NCI-H146 treated with DMSO at 0.1 percent for 48 hours (cell line): Measurements from ENCODE around the gene PITPNC1.
A peak's percentile ranks its signal among the peaks of the same experiment; 100 is the strongest.
"Not testable (repeated sequence)": the region's sequence is repeated elsewhere in the genome, so short reads cannot be mapped to it uniquely, and the experiment has no call there.

Experiments used
- DNase-seq: peaks from one replicate; lab custom pipeline; 2025; ENCODE audit not compliant: unreplicated experiment; lab: John Stamatoyannopoulos, UW

PITPNC1 gene

GRCh38 chr17:67366193-67367157, 10.6 kb upstream of the PITPNC1 start, which contains the start of gene PSMD12:
TSS of gene PSMD12 (minus strand) at chr17:67366577. CDS start at chr17:67366519, 58 bp downstream.
- DNase-seq = peak; percentile 74

GRCh38 chr17:67369676-67370075, 7.4 kb upstream of the PITPNC1 start:
- no peak for DNase-seq

GRCh38 chr17:67372751-67373150, 4.3 kb upstream of the PITPNC1 start:
- no peak for DNase-seq

GRCh38 chr17:67374329-67375053, 2.6 kb upstream of the PITPNC1 start:
- DNase-seq = peak; percentile 66

GRCh38 chr17:67375054-67375427, 2.0 kb upstream of the PITPNC1 start:
- no peak for DNase-seq

- DNase-seq = no peak
These were observed 1.4 kb upstream of the PITPNC1 start for GRCh38 chr17:67375716-67376115.

- DNase-seq = no peak
These were observed 705 bp upstream of the PITPNC1 start for GRCh38 chr17:67376415-67376736.

GRCh38 chr17:67377488-67378453, 690 bp downstream of the PITPNC1 start:
- peak; percentile 29 for DNase-seq

GRCh38 chr17:67378454-67379250, 1.6 kb downstream of the PITPNC1 start:
- peak; percentile 69 for DNase-seq

- DNase-seq = no peak
These were observed 2.2 kb downstream of the PITPNC1 start for GRCh38 chr17:67379251-67379630.

- no peak for DNase-seq
These were observed 4.8 kb downstream of the PITPNC1 start for GRCh38 chr17:67381929-67382257.

GRCh38 chr17:67385122-67385988, 8.3 kb downstream of the PITPNC1 start:
- DNase-seq = no peak

- DNase-seq = peak; percentile 24
These were observed 10.0 kb downstream of the PITPNC1 start for GRCh38 chr17:67386965-67387551.

- DNase-seq = not testable (repeated sequence)
These were observed 11.5 kb downstream of the PITPNC1 start for GRCh38 chr17:67388536-67388935.

- no peak for DNase-seq
These were observed 11.9 kb downstream of the PITPNC1 start for GRCh38 chr17:67388986-67389385.

GRCh38 chr17:67390006-67390645, 13.0 kb downstream of the PITPNC1 start:
- DNase-seq = no peak

GRCh38 chr17:67390646-67391361, 13.7 kb downstream of the PITPNC1 start:
- no peak for DNase-seq

GRCh38 chr17:67392111-67392510, 15.0 kb downstream of the PITPNC1 start:
- no peak for DNase-seq
